ENCODE data around the gene BIRC3.

- no peak for TF ChIP-seq POLR2AphosphoS5 (IDR thresholded peaks at IDR 0.05)
- TF ChIP-seq CTCF (IDR thresholded peaks at IDR 0.05): no peak
These were observed 68.1 kb downstream of the BIRC3 start for GRCh38 chr11:102385085-102386007.

Measured in transverse colon (tissue), 4 donors.